ENCODE measurements around the gene MPV17L.

DNA sequence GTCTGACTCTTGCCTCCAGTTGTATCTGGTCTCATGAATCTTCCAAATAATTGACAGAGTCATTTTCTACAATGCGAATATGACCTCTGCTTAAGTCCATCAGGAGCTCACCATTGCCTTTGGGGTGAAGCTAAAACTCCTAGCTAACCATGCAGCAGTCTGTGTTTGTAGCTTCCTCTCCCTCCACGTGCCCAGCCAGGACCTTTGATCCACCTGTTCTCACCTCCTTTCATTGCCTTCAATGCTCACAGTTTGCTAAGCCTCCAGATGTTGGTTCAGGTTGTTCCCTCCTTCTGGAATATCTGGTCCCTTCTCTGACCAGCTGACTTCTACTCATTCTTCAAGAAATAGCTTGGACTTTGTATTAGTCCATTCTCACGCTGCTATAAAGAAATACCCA lies 61.8 kb downstream of the MPV17L start:
- TF ChIP-seq POLR2AphosphoS5 (IDR thresholded peaks at IDR 0.05; ENCODE audit: borderline replicate concordance, low read depth, low read length) (no peak), EZH2 (IDR thresholded peaks at IDR 0.05) (no peak)

Measured in SK-N-MC (cell line).